Measurements from ENCODE around the gene GPC6. TPM values are rescaled to one million over a fixed set of nuclear protein-coding genes. Genes with fewer than 3 reads are reported as not detected.

Gene GPC6
- polyA plus RNA-seq, 1 donor (not counting 4 experiments of a cell fraction or from before 2014, with no cell fraction given): 0.42 TPM

DNA sequence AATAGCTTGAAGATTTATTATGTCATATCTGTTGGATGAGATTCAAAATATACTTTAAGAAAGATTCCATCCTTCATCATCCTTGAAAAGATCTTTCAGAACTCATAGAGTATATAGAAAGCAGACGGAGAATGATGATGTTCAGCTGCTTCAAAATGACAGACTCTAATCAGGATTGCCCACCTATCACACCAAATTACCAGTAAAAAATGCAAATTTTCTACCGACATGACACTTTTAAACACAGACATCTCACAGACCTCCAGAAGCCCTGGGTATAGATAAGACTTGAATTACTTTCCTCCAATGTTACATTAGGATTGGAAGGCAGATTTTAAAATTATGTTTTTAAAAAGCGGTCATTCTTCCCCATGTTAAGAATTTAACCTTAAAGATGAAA is 235.5 kb downstream of the GPC6 start:
- DNase-seq (ENCODE audit: low read depth, low spot score): no peak
- H3K27ac ChIP-seq (ENCODE audit: control insufficient read depth, insufficient read depth, low read length): no peak overlapping the region
- no peaks in the 10 kb centered on the region for H3K27me3 ChIP-seq (ENCODE audit: control insufficient read depth, extremely low read depth, insufficient read depth, low read length)
- TF ChIP-seq EZH2 (IDR thresholded peaks at IDR 0.05; ENCODE audit: low read length): no peak
- TF ChIP-seq, protein P1, sequence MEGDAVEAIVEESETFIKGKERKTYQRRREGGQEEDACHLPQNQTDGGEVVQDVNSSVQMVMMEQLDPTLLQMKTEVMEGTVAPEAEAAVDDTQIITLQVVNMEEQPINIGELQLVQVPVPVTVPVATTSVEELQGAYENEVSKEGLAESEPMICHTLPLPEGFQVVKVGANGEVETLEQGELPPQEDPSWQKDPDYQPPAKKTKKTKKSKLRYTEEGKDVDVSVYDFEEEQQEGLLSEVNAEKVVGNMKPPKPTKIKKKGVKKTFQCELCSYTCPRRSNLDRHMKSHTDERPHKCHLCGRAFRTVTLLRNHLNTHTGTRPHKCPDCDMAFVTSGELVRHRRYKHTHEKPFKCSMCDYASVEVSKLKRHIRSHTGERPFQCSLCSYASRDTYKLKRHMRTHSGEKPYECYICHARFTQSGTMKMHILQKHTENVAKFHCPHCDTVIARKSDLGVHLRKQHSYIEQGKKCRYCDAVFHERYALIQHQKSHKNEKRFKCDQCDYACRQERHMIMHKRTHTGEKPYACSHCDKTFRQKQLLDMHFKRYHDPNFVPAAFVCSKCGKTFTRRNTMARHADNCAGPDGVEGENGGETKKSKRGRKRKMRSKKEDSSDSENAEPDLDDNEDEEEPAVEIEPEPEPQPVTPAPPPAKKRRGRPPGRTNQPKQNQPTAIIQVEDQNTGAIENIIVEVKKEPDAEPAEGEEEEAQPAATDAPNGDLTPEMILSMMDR (optimal IDR thresholded peaks at IDR 0.05 in 1 of 3, IDR thresholded peaks at IDR 0.05 in 1 of 3, conservative IDR thresholded peaks at IDR 0.05 in 1 of 3; ENCODE audit: extremely low read depth in 1 of 3, insufficient read depth in 2 of 3, low read length in 3 of 3): no peak
- H3K79me2 ChIP-seq (ENCODE audit: control insufficient read depth, insufficient read depth, low read length): no peaks in the 10 kb centered on the region
- H2AFZ ChIP-seq (ENCODE audit: control insufficient read depth, low read length): no peak overlapping the region
- H3K4me3 ChIP-seq (ENCODE audit: control insufficient read depth in 2 of 3, extremely low read depth in 1 of 3, insufficient read depth in 2 of 3, low read depth in 1 of 3, low read length in 3 of 3): no peak overlapping the region
- no peaks in the 10 kb centered on the region for H3K9me3 ChIP-seq (ENCODE audit: control insufficient read depth, low read depth, low read length)
- FAIRE-seq: no peak
- no peaks in the 10 kb centered on the region for H3K36me3 ChIP-seq (ENCODE audit: control insufficient read depth in 2 of 2, extremely low read depth in 1 of 2, insufficient read depth in 2 of 2, low read length in 2 of 2)
- H3K4me2 ChIP-seq (ENCODE audit: control insufficient read depth, extremely low read depth, insufficient read depth, low read depth, low read length): no peak overlapping the region
- no peak overlapping the region for H3K9ac ChIP-seq (ENCODE audit: control insufficient read depth, extremely low read depth, insufficient read depth, low read length)
- dilution Hi-C loops (cut with MboI; ENCODE audit: extremely low pct_ligation_motif_present, low sequenced_read_pairs): no loop called here
- H3K9me1 ChIP-seq (ENCODE audit: control insufficient read depth, extremely low read depth, insufficient read depth, low read length): no peaks in the 10 kb centered on the region
- H3K4me1 ChIP-seq (ENCODE audit: control insufficient read depth, extremely low read depth, insufficient read depth, low read length): no peaks in the 10 kb centered on the region
- H4K20me1 ChIP-seq (ENCODE audit: control insufficient read depth, extremely low read depth, insufficient read depth, low read length): no peaks in the 10 kb centered on the region

DNA sequence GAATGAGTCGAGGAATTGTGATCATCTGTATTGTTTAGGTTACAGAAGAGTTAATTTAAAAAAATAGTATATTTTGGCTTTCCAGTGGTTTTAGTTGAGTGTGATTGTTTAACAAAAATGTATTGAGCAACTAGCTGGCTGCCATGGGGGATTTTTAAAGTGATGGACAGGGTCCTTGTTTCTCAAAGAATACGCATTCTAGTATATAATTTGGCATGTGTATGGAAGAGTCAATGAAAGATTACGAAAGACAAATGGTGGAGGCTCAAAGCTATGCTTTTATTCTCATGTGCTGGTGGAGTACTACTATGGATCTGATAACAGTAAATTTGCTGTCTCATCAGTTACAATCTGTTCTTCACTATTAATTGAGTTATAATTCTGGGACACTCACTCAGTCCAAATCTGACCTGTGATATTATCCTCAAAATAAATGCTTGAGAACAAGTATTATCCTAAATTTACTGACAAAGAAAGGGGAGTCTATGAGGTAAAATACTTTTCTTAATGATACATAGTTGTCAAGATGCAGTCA is 240.0 kb downstream of the GPC6 start:
- Histone ChIP-seq H3K36me3 (ENCODE audit: control insufficient read depth in 2 of 2, extremely low read depth in 1 of 2, insufficient read depth in 2 of 2, low read length in 2 of 2) (no peaks in the 10 kb centered on the region), H3K27me3 (ENCODE audit: control insufficient read depth, extremely low read depth, insufficient read depth, low read length) (no peaks in the 10 kb centered on the region), H3K9me1 (ENCODE audit: control insufficient read depth, extremely low read depth, insufficient read depth, low read length) (no peaks in the 10 kb centered on the region), H3K4me2 (ENCODE audit: control insufficient read depth, extremely low read depth, insufficient read depth, low read depth, low read length) (no peak overlapping the region), H3K4me1 (ENCODE audit: control insufficient read depth, extremely low read depth, insufficient read depth, low read length) (no peaks in the 10 kb centered on the region), H3K4me3 (ENCODE audit: control insufficient read depth in 2 of 3, extremely low read depth in 1 of 3, insufficient read depth in 2 of 3, low read depth in 1 of 3, low read length in 3 of 3) (no peak overlapping the region), H4K20me1 (ENCODE audit: control insufficient read depth, extremely low read depth, insufficient read depth, low read length) (no peaks in the 10 kb centered on the region), H2AFZ (ENCODE audit: control insufficient read depth, low read length) (no peak overlapping the region), H3K79me2 (ENCODE audit: control insufficient read depth, insufficient read depth, low read length) (no peaks in the 10 kb centered on the region), H3K9ac (ENCODE audit: control insufficient read depth, extremely low read depth, insufficient read depth, low read length) (no peak overlapping the region), H3K9me3 (ENCODE audit: control insufficient read depth, low read depth, low read length) (no peaks in the 10 kb centered on the region), H3K27ac (ENCODE audit: control insufficient read depth, insufficient read depth, low read length) (no peak overlapping the region)
- FAIRE-seq: no peak
- dilution Hi-C loops (cut with MboI; ENCODE audit: extremely low pct_ligation_motif_present, low sequenced_read_pairs): no loop called here
- TF ChIP-seq EZH2 (IDR thresholded peaks at IDR 0.05; ENCODE audit: low read length): no peak
- TF ChIP-seq, protein P1 (optimal IDR thresholded peaks at IDR 0.05 in 1 of 3, IDR thresholded peaks at IDR 0.05 in 1 of 3, conservative IDR thresholded peaks at IDR 0.05 in 1 of 3; ENCODE audit: extremely low read depth in 1 of 3, insufficient read depth in 2 of 3, low read length in 3 of 3): no peak
- no peak for DNase-seq (ENCODE audit: low read depth, low spot score)

Data from keratinocyte (primary cell).